Measurements from ENCODE around the gene PRX.
"Not testable (repeated sequence)": the region's sequence is repeated elsewhere in the genome, so short reads cannot be mapped to it uniquely, and the experiment has no call there.

Gene PRX

GRCh38 chr19:40433391-40434216 is 20.4 kb upstream of the PRX start:
- no peak for DNase-seq (ENCODE audit: low read depth in 2 of 2)

DNA sequence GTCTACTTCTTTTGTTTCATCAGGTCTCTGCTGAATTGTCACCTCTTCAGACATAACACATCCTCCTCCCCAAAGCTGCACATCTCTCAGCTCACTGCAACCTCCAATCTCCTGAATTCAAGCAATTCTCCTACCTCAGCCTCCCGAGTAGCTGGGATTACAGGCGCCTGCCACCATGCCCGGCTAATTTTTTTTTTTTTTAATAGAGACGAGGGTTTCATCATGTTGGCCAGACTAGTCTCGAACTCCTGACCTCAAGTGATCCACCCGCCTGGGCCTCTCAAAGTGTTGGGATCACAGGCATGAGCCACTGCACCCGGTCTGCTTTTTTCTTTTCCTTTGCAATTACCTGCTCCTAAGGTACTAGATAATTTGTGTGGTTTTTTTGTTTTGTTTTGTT is 19.6 kb upstream of the PRX start:
- DNase-seq (ENCODE audit: low read depth in 2 of 2): not testable (repeated sequence)

DNA sequence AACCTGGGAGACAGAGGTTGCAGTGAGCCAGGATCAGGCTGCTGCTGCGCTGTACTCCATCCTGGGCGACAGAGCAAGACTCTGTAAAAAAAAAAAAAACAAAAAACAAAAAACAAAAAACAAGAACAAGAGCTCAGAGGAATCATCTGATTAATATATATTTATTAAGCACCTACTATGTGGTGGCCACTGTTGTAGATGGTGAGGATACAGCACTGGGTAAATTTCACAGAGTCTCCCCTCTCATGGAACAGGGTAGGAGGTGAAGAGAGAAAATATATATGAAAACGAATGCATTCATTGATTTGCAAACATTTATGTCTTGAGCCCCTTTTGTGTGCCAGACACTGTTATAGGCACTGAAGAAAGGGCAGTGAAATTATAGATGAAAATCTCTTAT is 18.5 kb upstream of the PRX start:
- DNase-seq (ENCODE audit: low read depth in 2 of 2): no peak

GRCh38 chr19:40430242-40430641 is 17.1 kb upstream of the PRX start:
- DNase-seq (ENCODE audit: low read depth in 2 of 2): not testable (repeated sequence)

- not testable (repeated sequence) for DNase-seq (ENCODE audit: low read depth in 2 of 2)
Observed at GRCh38 chr19:40428197-40428596, 15.0 kb upstream of the PRX start.

- peak; percentile 100 for DNase-seq (ENCODE audit: low read depth in 2 of 2)
Observed at GRCh38 chr19:40425450-40426287, 12.5 kb upstream of the PRX start, which contains the start of gene SERTAD1. Gene SERTAD1, minus strand, starts transcription at chr19:40425992. Its CDS starts 2,446 bp downstream, at chr19:40423546.

GRCh38 chr19:40424637-40425449 is 11.7 kb upstream of the PRX start:
- DNase-seq (ENCODE audit: low read depth in 2 of 2): no peak

DNA sequence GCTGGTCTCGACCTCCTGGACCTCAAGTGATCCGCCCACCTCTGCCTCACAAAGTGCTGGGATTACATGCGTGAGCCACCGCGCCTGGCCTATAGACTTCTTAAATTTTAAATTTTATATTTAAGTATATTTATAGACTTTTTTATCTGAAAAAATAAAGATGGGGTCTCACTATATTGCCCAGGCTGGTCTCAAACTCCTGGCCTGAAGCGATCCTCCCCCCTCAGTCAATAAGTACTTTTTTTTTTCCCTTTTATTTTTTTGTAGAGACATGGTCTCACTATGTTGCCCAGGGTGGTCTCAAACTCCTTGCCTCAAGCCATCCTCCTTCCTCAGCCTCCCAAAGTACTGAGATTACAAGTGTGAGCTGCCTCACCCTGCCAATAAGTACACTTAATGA is 10.8 kb upstream of the PRX start:
- DNase-seq (ENCODE audit: low read depth in 2 of 2): no peak

DNA sequence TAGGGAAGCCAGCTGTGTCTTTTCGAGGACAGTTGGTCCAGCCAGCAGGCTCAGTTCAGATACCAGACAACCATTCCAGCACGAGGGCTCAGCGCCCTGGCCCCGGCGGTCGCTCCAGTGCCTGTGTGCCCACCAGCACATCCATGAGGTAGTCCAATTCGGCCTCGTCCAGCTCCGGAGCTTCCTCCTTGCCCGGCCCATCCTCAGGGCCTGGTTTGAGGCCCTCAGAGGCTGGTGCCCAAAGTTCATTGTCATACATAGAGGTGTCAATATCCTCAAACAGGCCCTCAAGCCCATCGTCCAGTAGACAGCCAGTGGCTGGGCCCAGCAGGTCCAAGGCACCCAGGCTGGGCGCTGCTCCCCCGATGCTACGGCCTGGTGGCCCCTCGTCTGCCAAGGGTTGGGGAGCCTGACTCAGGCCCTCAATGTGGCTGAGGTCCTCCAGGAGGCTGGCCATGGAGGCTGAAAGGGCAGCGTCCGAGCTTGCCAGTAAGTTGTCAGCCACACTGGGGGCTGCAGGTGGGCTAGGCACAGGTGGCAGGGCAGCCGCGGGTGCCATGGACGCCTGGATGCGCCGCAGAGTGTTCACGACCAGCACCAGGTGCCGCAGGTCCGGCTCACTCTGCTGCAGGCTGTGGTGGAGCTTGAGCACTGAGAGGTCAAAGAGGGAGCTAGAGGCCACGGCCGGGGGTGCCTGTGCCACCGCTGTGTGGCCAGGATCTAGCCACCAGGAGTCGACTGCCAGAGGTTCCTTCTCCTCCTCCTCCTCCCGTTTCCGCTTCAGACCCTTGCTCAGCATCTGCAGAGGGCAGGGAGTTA is 9.8 kb upstream of the PRX start:
- DNase-seq (ENCODE audit: low read depth in 2 of 2): no peak

DNA sequence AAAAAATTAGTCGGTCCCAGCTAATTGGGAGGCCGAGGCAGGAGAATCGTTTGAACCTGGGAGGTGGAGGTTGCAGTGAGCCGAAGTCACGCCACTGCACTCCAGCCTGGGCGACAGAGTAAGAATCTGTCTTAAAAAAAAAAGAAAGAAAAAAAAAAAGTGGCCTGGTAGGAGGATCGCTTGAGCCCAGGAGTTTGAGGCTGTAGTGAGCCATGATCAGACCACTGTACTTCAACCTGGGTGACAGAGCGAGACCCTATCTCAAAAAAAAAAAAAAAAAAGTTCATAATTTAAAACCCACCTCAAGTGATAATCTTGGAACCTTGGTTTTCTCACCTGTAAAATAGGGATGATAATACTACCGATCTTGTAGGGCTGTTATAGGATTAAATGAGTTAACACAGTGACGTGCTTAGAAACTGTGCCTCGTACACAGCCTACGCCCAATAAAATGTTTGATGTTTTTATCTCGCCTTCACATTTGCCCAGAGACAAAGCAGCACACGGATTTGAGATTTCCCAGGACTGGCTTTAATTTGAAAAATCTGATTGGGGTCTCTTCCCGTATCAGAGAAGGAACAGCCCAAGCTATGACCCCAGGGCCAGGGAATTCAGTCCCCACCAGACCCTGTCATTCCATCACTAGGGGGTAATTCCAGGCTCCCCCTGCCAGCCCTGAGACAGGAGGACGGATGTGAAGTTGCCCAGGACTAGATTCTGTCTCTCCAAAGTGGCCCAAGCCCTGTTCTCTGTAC is 9.0 kb upstream of the PRX start:
- DNase-seq (ENCODE audit: low read depth in 2 of 2): no peak

GRCh38 chr19:40420766-40421765 is 7.9 kb upstream of the PRX start:
- peak; percentile 43 to 44 for DNase-seq (ENCODE audit: low read depth in 2 of 2)

DNA sequence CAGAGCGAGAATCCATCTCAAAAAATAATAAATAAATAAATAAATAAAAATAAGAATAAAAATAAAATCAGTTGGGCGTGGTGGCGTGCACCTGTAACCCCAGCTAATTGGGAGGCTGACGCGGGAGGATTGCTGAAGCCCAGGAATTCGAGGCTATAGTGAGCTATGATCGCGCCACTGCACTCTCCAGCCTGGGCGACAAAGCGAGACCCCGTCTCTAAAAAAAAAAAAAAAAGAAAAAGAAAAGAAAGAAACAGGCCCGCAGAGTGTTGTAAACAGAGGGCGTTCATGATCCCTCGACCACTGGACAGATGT is 7.2 kb upstream of the PRX start:
- DNase-seq (ENCODE audit: low read depth in 2 of 2): no peak

DNA sequence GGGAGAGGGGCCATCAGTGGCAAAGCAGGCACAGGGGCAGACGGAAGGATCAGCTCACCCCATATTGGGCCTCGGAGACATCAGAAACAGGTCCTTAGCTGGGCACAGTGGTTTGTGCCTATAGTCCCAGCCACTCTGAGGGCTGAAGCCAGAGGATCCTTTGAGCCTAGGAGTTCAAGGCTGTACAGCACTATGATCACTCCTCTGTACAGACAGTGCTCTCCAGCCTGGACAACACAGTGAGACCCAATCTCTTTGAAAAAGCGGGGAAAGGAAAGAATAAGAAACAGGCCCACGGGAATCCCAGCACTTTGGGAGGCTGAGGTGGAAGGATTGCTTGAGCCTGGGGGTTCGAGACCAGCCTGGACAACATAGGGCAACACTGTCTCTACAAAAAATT is 6.6 kb upstream of the PRX start:
- DNase-seq (ENCODE audit: low read depth in 2 of 2): no peak

DNA sequence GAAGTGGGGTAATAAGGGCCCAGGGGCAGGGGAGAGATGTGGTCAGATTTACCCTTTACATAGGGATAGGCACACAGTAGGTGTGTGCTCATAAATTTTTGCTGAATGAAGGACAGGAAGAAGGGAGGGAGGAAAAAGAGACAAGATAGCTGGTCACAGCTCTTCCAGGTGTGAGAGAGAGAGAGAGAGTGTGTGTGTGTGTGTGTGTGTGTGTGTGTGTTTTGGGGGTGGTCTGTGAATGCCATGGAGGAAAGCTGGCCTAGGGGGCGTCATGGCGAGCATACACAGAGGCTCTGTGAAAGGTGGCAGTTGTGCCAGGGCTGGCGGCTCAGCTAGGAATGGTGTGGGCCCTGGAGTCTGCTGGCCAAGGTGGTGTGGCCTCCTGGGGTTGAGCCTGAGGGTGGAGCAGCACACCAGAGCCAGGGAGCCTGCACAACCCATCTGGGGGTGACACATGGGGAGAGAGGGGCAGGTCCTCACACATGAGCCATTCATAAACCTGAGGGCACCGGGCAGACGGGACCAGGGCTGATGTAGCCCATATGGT is 6.0 kb upstream of the PRX start:
- no peak for DNase-seq (ENCODE audit: low read depth in 2 of 2)

DNA sequence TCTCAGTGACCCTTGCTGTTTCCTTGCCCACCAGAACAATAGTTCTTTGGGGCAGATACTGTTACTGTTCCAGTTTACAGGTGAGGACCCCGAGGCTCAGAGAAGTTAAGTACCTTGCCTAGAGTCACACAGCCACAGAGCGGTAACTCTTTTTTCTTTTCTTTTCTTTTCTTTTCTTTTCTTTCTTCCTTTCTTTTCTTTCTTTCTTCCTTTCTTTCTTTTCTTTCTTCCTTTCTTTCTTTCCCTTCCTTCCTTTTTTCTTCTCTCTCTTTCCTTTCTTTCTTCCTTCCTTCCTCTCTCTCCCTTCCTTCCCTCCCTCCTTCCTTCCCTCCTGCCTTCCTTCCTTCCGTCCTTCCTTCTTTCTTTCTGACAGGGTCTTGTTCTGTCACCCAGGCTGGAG is 4.9 kb upstream of the PRX start:
- no peak for DNase-seq (ENCODE audit: low read depth in 2 of 2)

DNA sequence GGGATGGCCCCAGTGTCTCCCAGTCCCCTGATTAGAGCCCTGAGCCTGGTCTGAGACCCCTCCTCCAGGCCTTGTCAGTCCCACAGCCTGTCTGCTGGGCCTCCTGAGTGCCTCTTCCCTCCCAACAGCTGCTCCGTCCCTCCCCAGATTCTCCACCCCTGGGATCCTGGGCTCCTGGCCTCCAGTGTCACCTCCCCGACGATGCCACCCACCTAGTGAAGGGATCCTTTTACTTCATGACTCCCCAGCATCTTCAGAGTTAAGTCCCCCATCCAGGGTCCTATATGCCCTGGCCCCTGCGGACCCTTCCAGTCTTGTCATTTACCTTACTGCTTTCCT is 4.4 kb upstream of the PRX start:
- DNase-seq (ENCODE audit: low read depth in 2 of 2): no peak

DNA sequence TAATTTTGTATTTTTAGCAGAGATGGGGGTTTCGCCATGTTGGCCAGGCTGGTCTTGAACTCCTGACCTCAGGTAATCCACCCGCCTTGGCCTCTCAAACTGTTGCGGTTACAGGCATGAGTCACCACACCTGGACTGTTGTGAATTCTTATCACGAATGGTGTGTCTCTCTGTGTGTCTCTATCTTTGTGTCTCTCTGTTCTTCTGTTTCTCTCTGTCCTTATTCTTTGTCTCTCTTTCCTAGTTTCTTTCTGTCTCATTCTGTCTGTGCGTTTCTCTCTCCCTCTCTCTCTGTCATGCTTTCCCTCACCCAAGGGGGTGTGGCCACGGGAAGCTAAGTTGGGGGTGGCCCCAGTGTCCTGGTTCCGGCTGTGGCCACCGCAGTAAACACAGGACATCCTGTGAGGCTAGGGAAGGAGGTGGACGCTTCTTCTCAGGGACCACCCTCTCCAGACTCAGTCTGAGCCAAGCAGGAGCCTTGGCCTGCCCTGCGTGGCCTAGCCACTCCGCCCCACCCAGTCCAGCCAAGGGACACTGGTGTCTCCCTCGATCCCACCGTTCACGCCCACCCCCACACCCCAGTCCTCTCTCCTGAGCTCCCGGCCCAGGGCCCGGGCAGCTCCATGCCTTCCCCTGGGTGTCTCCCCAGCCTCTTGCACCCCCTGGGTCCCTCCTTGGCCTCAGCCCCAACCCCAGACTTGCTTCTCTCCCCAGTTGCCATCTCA is 3.9 kb upstream of the PRX start:
- no peak for DNase-seq (ENCODE audit: low read depth in 2 of 2)

GRCh38 chr19:40415768-40416167 is 2.6 kb upstream of the PRX start:
- DNase-seq (ENCODE audit: low read depth in 2 of 2): no peak

Measured in stimulated activated CD8-positive, alpha-beta memory T cell treated with anti-CD3 and anti-CD28 coated beads, Interleukin-15, amount 100 ng/mL, for 4 hours (primary cell).